DOHH2 (cell line): Measurements from ENCODE around the gene NCKAP5.

Source experiments
- H3F3A ChIP-seq: fragments of 200-600 bp; sonication (generic), shearing (Covaris generic); 2 replicates; pipeline ENCODE4 v1.6.0; 2016; ENCODE audit warnings: antibody characterized with exemption, mild to moderate bottlenecking; ENCODE audit not compliant: control insufficient read depth, insufficient read depth
- H3K27ac ChIP-seq: fragments of 200-600 bp; sonication (generic); 2 replicates; pipeline ENCODE4 v1.5.1; 2014; ENCODE audit warnings: low read depth, mild to moderate bottlenecking, low read length, moderate library complexity
- H3K27me3 ChIP-seq: fragments of 200-600 bp; sonication (generic); 2 replicates; pipeline ENCODE4 v1.6.1; 2014; ENCODE audit warnings: mild to moderate bottlenecking, low read length, mixed read lengths; ENCODE audit not compliant: control insufficient read depth
- H3K36me3 ChIP-seq: fragments of 200-600 bp; sonication (generic); 2 replicates; pipeline ENCODE4 v1.6.1; 2014; ENCODE audit warnings: mild to moderate bottlenecking, low read length, moderate library complexity, mixed read lengths; ENCODE audit not compliant: control insufficient read depth
- H3K4me1 ChIP-seq: fragments of 200-600 bp; sonication (generic); 2 replicates; pipeline ENCODE4 v1.6.1; 2014; ENCODE audit warnings: mild to moderate bottlenecking, low read length, mixed read lengths; ENCODE audit not compliant: control insufficient read depth
- H3K4me2 ChIP-seq: fragments of 200-600 bp; sonication (generic); 2 replicates; pipeline ENCODE4 v1.6.0; 2014; ENCODE audit warnings: mild to moderate bottlenecking, low read length, moderate library complexity
- H3K4me3 ChIP-seq: fragments of 200-600 bp; sonication (generic); 2 replicates; pipeline ENCODE4 v1.5.1; 2014; ENCODE audit warnings: mild to moderate bottlenecking, low read length, mixed read lengths
- H3K79me2 ChIP-seq: fragments of 200-600 bp; sonication (generic); 2 replicates; pipeline ENCODE4 v1.6.1; 2014; ENCODE audit warnings: mild to moderate bottlenecking, low read length, mixed read lengths; ENCODE audit not compliant: control insufficient read depth
- H3K9me2 ChIP-seq: fragments of 200-600 bp; sonication (generic); replicated peaks from 2 replicates; pipeline ENCODE4 v1.6.1; 2014; ENCODE audit warnings: mild to moderate bottlenecking, low read length, mixed read lengths; ENCODE audit not compliant: control insufficient read depth
- H3K9me3 ChIP-seq: fragments of 200-600 bp; sonication (generic); 2 replicates; pipeline ENCODE4 v1.6.1; 2014; ENCODE audit warnings: antibody characterized with exemption, low read length, mixed read lengths; ENCODE audit not compliant: control insufficient read depth, insufficient read depth
- H4K20me1 ChIP-seq: fragments of 200-600 bp; sonication (generic); 2 replicates; pipeline ENCODE4 v1.6.0; 2014; ENCODE audit warnings: low read depth, mild to moderate bottlenecking, antibody characterized with exemption, low read length, moderate library complexity; ENCODE audit not compliant: control insufficient read depth, insufficient read depth
- CTCF ChIP-seq: fragments of 200-600 bp; sonication (generic); IDR thresholded peaks from one replicate; pipeline ENCODE4 v1.5.1; 2014; ENCODE audit warnings: antibody characterized with exemption, mild to moderate bottlenecking, low read depth, low read length; ENCODE audit not compliant: poor library complexity, severe bottlenecking
- EZH2phosphoT487 ChIP-seq: fragments of 200-600 bp; sonication (generic); IDR thresholded peaks from 2 replicates; pipeline ENCODE4 v1.6.1; 2017; ENCODE audit warnings: borderline replicate concordance, mild to moderate bottlenecking, antibody characterized with exemption, low read length, moderate library complexity, mixed read lengths

NCKAP5 gene

DNA sequence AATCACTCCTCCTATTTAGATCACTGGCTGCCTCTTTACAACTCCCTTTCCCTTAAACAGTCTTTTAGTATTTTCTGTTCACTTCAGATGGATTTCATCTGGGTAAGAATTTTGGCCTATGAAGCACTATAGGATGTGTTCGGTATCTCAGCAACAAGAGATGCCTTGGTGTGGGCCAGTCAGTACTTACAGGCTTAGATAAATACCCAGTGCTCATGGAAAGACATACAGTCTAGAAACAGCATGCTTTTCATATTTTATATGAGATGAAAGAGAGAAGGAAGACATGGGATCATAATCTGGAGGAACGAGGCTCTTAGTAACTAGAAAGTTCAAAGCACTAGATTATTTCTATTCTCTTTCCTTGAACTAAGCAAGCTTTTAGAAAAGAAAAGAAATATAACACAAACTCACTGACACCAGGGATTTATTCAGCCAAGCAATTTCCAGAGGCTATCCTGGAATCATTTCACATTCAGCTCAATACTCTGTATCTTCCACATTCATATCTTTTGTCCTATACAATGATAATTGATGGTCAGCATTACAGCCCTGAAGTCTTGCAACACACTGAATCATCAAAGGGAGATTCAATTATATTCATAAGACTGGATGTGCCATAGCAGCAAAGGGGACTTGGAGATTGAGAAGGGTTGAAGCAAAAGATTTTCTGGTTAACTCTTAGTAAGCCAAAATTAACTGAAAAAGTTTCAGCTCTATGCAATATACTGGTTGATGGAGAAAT, 489.4 kb downstream of the NCKAP5 start:
- Histone ChIP-seq H3K4me2 (no peak overlapping the region), H3K9me3 (no peaks in the 10 kb centered on the region), H3K27me3 (no peaks in the 10 kb centered on the region), H3K9me2 (no peaks in the 10 kb centered on the region), H3K79me2 (no peaks in the 10 kb centered on the region), H3K4me3 (no peak overlapping the region), H4K20me1 (no peaks in the 10 kb centered on the region), H3K36me3 (no peaks in the 10 kb centered on the region), H3K4me1 (no peaks in the 10 kb centered on the region), H3F3A (no peaks in the 10 kb centered on the region), H3K27ac (no peak overlapping the region)
- TF ChIP-seq EZH2phosphoT487 (no peak), CTCF (no peak)

DNA sequence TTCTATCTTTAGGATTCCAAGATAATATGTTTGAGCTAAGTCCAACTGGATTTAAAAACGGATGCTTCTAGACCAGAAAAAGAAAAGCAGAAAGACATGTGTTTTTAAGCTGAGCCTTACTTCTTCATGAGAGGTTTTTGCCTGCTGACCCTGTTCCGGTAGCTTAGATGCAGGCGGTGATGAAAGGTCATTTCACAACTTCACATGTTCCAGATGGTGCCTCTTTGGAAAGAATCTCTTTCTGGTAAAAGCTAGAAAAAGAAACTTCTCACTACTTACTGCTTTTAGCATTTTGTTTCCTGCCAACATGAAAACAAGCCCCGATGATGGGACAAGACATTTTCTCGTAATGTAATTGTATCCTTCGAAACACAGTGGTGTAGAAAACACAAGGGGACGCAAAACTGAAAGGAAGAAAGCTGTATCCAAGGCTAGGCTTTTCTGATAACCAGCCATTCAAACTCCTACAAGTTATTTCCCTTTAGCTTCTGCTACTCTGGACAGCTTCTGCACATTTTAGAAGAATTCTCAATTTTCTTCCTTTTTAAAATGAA, 490.9 kb downstream of the NCKAP5 start:
- no peaks in the 10 kb centered on the region for H3K27me3 ChIP-seq
- H3K9me3 ChIP-seq: no peaks in the 10 kb centered on the region
- TF ChIP-seq EZH2phosphoT487 (no peak), CTCF (no peak)
- H3K36me3 ChIP-seq: no peaks in the 10 kb centered on the region
- no peak overlapping the region for H3K4me3 ChIP-seq
- no peaks in the 10 kb centered on the region for H4K20me1 ChIP-seq
- no peaks in the 10 kb centered on the region for H3K79me2 ChIP-seq
- no peaks in the 10 kb centered on the region for H3K4me1 ChIP-seq
- H3F3A ChIP-seq: no peaks in the 10 kb centered on the region
- no peak overlapping the region for H3K27ac ChIP-seq
- no peak overlapping the region for H3K4me2 ChIP-seq
- no peaks in the 10 kb centered on the region for H3K9me2 ChIP-seq

DNA sequence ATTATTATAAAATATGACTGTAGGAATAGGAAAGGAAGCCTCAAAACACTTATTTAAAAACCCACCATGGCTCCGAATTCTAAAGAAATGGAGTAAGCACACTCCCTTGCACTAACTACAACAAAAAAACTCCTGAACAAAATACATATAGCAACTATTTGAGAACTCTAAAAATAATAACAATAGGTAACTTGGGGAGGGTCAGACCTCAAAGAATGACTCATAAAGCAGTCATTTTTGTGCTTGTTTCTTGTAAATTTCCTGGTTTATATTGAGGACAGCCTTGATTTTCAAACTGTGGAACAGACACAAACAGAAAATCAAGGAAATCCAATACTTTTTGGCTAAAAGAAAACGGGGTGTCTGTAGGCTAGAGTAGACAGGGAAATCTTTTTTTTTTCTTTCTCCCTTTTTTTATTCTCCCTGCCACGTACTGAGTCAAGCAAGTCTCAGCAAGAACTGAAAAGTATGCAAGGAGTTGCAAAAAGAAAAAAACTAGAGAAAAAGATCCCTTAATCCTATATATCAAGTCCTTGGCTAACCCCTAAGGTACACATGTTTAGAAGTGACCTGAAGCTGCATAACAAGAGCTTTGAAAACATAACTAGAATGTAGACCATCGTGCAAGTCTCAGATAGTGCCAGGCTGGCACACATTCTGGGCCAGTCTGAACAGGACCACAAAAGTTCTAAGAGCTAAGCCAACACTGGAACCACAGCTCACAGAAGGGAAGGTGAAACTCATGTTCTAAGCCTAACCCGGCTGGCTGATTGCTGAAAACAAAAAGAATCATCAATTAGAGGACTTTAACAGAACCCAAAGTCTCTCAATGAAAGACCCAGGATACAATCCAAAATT, 495.2 kb downstream of the NCKAP5 start:
- H3K9me3 ChIP-seq: no peaks in the 10 kb centered on the region
- H3K4me2 ChIP-seq: no peak overlapping the region
- TF ChIP-seq EZH2phosphoT487: no peak
- TF ChIP-seq CTCF: no peak
- H3K27ac ChIP-seq: no peak overlapping the region
- H3K79me2 ChIP-seq: no peaks in the 10 kb centered on the region
- no peak overlapping the region for H3K4me3 ChIP-seq
- no peaks in the 10 kb centered on the region for H3K9me2 ChIP-seq
- no peaks in the 10 kb centered on the region for H3K27me3 ChIP-seq
- H4K20me1 ChIP-seq: no peaks in the 10 kb centered on the region
- H3K36me3 ChIP-seq: no peaks in the 10 kb centered on the region
- no peaks in the 10 kb centered on the region for H3K4me1 ChIP-seq
- no peaks in the 10 kb centered on the region for H3F3A ChIP-seq
